Measurements from ENCODE around the gene ZFX.
"Not testable (repeated sequence)": the region's sequence is repeated elsewhere in the genome, so short reads cannot be mapped to it uniquely, and the experiment has no call there.

Gene ZFX

GRCh38 chrX:24153178-24153795, 3.8 kb downstream of the ZFX start:
- no peak for DNase-seq

GRCh38 chrX:24153796-24154189, 4.3 kb downstream of the ZFX start:
- no peak for DNase-seq

- peak; percentile 38 for DNase-seq
Measured at GRCh38 chrX:24154490-24155034, 5.0 kb downstream of the ZFX start.

GRCh38 chrX:24155747-24156146, 6.2 kb downstream of the ZFX start:
- not testable (repeated sequence) for DNase-seq

- DNase-seq = no peak
Measured at GRCh38 chrX:24156177-24156576, 6.6 kb downstream of the ZFX start.

- DNase-seq = no peak
Measured at GRCh38 chrX:24158881-24159280, 9.4 kb downstream of the ZFX start.

- no peak for DNase-seq
Measured at GRCh38 chrX:24166078-24166477, 16.5 kb downstream of the ZFX start.

- DNase-seq = peak; percentile 24
Measured at GRCh38 chrX:24167719-24168472, 18.4 kb downstream of the ZFX start.

- no peak for DNase-seq
Measured at GRCh38 chrX:24168807-24169206, 19.3 kb downstream of the ZFX start.

- DNase-seq = no peak
Measured at GRCh38 chrX:24169211-24169610, 19.7 kb downstream of the ZFX start.

- no peak for DNase-seq
Measured at GRCh38 chrX:24173115-24173847, 23.8 kb downstream of the ZFX start.

GRCh38 chrX:24175276-24175675, 25.7 kb downstream of the ZFX start:
- no peak for DNase-seq

- no peak for DNase-seq
Measured at GRCh38 chrX:24178441-24178840, 28.9 kb downstream of the ZFX start.

- no peak for DNase-seq
Measured at GRCh38 chrX:24184018-24184417, 34.5 kb downstream of the ZFX start.

GRCh38 chrX:24186483-24186882, 37.0 kb downstream of the ZFX start:
- DNase-seq = no peak

- DNase-seq = no peak
Measured at GRCh38 chrX:24186986-24187385, 37.5 kb downstream of the ZFX start.

GRCh38 chrX:24189490-24189889, 40.0 kb downstream of the ZFX start:
- DNase-seq = no peak

- peak; percentile 31 for DNase-seq
Measured at GRCh38 chrX:24190500-24191156, 41.1 kb downstream of the ZFX start.

GRCh38 chrX:24196509-24196908, 47.0 kb downstream of the ZFX start:
- no peak for DNase-seq

GRCh38 chrX:24198101-24198500, 48.6 kb downstream of the ZFX start:
- DNase-seq = no peak

- no peak for DNase-seq
Measured at GRCh38 chrX:24200133-24200532, 50.6 kb downstream of the ZFX start.

GRCh38 chrX:24201216-24201615, 51.7 kb downstream of the ZFX start:
- DNase-seq = no peak

GRCh38 chrX:24202465-24203031, 53.0 kb downstream of the ZFX start:
- DNase-seq = no peak

Data from fibroblast of skin of right quadriceps (primary cell).